ENCODE measurements around the gene LYSET. TPM values are rescaled to one million over a fixed set of nuclear protein-coding genes. Genes with fewer than 3 reads are reported as not detected.
"Not testable (repeated sequence)": the region's sequence is repeated elsewhere in the genome, so short reads cannot be mapped to it uniquely, and the experiment has no call there.

Gene LYSET
- total RNA-seq, 1 donor from 2014 or later = 24.4 TPM

DNA sequence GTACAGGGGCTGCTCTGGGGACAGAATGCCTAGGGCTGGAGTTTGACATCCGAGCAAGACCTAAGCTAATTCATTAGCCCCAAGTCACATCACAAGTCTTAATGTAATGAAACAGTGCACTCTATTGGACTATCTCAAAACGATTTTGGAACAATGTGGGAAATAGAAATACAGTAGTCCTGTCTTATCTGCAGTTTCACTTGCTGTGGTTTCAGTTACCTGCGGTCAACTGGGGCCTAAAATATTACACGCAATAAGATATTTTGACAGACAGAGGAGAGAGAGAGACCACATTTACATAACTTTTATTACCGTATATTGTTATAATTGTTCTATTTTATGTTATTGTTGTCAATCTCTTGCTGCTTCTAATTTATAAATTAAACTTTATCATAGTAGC, 21.6 kb upstream of the LYSET start:
- Histone ChIP-seq H3K36me3 (no peaks in the 10 kb centered on the region), H3K27ac (replicated peaks) (no peak overlapping the region), H3K9me3 (replicated peaks) (no peaks in the 10 kb centered on the region), H3K27me3 (ENCODE audit: low read depth) (no peaks in the 10 kb centered on the region), H3K4me3 (no peak overlapping the region), H3K4me1 (no peaks in the 10 kb centered on the region)
- TF ChIP-seq, protein P1, sequence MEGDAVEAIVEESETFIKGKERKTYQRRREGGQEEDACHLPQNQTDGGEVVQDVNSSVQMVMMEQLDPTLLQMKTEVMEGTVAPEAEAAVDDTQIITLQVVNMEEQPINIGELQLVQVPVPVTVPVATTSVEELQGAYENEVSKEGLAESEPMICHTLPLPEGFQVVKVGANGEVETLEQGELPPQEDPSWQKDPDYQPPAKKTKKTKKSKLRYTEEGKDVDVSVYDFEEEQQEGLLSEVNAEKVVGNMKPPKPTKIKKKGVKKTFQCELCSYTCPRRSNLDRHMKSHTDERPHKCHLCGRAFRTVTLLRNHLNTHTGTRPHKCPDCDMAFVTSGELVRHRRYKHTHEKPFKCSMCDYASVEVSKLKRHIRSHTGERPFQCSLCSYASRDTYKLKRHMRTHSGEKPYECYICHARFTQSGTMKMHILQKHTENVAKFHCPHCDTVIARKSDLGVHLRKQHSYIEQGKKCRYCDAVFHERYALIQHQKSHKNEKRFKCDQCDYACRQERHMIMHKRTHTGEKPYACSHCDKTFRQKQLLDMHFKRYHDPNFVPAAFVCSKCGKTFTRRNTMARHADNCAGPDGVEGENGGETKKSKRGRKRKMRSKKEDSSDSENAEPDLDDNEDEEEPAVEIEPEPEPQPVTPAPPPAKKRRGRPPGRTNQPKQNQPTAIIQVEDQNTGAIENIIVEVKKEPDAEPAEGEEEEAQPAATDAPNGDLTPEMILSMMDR (IDR thresholded peaks at IDR 0.05; ENCODE audit: borderline replicate concordance) = no peak
- intact Hi-C loops (cut with micrococcal nuclease) = no loop called here
- no peak for DNase-seq

DNA sequence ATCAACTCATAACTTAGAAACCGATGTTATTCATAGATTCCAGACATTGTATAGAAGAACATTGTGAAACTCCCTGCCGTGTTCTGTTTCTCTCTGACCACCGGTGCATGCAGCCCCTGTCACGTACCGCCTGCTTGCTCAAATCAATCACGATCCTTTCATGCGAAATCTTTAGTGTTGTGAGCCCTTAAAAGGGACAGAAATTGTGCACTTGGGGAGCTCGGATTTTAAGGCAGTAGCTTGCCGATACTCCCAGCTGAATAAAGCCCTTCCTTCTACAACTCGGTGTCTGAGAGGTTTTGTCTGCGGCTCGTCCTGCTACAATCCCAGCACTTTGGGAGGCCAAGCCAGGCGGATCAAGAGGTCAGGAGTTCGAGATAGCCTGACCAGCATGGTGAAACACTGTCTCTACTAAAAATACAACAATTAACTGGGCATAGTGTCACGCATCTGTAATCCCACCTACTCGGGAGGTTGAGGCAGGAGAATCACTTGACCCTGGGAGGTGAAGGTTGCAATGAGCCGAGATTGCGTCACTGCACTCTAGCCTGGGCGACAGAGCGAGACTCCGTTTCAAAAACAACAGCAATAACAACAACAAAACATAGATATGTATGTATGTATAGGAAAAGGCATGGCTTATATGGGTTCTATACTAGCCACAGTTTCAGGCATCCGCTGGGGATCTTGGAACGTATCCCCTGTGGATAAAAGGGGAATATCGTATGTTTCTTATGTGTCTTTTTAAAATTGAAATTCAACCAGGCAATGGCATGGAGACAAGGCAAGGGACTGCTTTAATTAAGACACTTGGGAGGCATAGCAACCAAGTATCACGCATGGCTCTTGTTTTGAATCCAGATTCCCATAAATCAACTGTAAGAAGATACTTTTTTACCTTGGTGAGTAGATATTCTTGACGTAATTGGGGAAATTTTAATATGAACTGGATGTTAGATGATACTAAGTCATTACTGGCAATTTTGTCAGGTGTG, 19.5 kb upstream of the LYSET start:
- DNase-seq; intact Hi-C loops (cut with micrococcal nuclease); H3K27ac ChIP-seq (replicated peaks); H3K9me3 ChIP-seq (replicated peaks); H3K4me3 ChIP-seq; H3K36me3 ChIP-seq; H3K4me1 ChIP-seq; H3K27me3 ChIP-seq (ENCODE audit: low read depth): not testable (repeated sequence)

DNA sequence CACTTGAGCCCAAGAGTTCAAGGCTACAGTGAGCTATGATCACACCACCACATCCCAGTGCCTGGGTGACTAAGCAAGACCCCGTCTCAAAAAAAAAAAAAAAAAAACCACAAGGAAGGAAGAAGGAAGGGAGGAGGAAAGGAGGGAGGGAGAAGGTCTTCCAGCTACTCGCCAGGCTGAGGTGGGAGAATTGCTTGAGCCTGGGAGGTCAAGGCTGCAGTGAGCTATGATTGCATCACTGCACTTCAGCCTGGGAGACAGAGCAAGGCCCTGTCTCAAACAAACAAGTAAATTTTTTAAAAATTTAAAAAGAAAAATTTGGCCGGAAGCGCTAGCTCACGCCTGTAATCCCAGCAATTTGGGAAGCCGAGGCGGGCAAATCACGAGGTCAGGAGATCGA, 16.5 kb upstream of the LYSET start:
- H3K27ac ChIP-seq (replicated peaks); intact Hi-C loops (cut with micrococcal nuclease); H3K4me1 ChIP-seq; DNase-seq; H3K9me3 ChIP-seq (replicated peaks); H3K36me3 ChIP-seq; H3K4me3 ChIP-seq: not testable (repeated sequence)
- peaks cover 12% of the 10 kb centered on the region for H3K27me3 ChIP-seq (ENCODE audit: low read depth)

DNA sequence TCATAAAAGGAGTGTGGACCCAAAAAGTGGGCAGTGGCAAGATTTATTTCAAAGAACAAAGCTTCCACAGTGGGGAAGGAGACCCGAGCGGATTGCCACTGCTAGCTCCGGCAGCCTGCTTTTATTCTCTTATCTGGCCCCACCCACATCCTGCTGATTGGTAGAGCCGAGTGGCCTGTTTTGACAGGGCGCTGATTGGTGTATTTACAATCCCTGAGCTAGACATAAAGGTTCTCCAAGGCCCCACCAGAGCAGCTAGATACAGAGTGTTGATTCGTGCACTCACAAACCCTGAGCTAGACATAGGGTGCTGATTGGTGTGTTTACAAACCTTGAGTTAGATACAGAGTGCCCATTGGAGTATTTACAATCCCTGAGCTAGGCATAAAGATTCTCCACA, 15.5 kb upstream of the LYSET start:
- H3K4me1 ChIP-seq = not testable (repeated sequence)

DNA sequence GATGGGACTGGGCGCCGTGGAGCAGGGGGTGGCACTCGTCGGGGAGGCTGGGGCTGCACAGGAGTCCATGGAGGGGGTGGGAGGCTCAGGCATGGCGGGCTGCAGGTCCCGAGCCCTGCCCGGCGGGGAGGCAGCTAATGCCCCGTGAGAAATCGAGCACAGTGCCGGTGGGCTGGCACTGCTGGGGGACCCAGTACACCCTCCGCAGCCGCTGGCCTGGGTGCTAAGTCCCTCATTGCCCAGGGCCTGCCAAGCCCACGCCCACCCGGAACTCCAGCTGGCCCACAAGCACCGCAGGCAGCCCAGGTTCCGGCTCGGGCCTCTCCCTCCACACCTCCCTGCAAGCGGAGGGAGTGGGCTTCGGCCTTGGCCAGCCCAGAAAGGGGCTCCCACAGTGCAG, 15.0 kb upstream of the LYSET start:
- H3K27ac ChIP-seq (replicated peaks); H3K4me3 ChIP-seq; H3K36me3 ChIP-seq; DNase-seq; H3K9me3 ChIP-seq (replicated peaks); intact Hi-C loops (cut with micrococcal nuclease); H3K4me1 ChIP-seq: not testable (repeated sequence)
- H3K27me3 ChIP-seq (ENCODE audit: low read depth) = peaks cover 18% of the 10 kb centered on the region

More for the DNA sequence above, 15.5 kb upstream of the LYSET start:
- H3K9me3 ChIP-seq (replicated peaks); H3K4me3 ChIP-seq; H3K36me3 ChIP-seq; H3K27ac ChIP-seq (replicated peaks); intact Hi-C loops (cut with micrococcal nuclease); DNase-seq: not testable (repeated sequence)
- H3K27me3 ChIP-seq (ENCODE audit: low read depth) = peaks cover 18% of the 10 kb centered on the region

DNA sequence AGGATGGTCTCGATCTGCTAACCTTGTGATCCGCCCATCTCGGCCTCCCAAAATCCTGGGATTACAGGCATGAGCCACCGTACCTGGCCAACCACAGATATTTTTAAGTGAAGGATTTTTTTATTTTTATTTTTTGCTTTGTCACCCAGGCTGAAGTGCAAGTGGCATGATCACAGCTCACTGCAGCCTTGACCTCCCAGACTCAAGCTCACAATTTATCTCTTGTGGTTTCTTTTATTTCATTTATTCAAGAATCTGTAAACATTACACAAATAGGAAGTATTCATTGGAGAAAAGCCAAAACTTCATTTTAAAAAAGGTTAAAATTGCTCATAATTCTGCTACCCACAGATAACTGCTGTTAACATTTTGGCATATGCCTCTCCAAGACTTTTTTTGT, 13.7 kb upstream of the LYSET start:
- Histone ChIP-seq H3K27ac (replicated peaks) (no peak overlapping the region), H3K27me3 (ENCODE audit: low read depth) (peaks cover 18% of the 10 kb centered on the region), H3K9me3 (replicated peaks) (no peaks in the 10 kb centered on the region), H3K4me3 (no peak overlapping the region), H3K36me3 (no peaks in the 10 kb centered on the region), H3K4me1 (no peaks in the 10 kb centered on the region)
- intact Hi-C loops (cut with micrococcal nuclease) = no loop called here
- DNase-seq = no peak
- TF ChIP-seq, protein P1 (IDR thresholded peaks at IDR 0.05; ENCODE audit: borderline replicate concordance) = no peak

DNA sequence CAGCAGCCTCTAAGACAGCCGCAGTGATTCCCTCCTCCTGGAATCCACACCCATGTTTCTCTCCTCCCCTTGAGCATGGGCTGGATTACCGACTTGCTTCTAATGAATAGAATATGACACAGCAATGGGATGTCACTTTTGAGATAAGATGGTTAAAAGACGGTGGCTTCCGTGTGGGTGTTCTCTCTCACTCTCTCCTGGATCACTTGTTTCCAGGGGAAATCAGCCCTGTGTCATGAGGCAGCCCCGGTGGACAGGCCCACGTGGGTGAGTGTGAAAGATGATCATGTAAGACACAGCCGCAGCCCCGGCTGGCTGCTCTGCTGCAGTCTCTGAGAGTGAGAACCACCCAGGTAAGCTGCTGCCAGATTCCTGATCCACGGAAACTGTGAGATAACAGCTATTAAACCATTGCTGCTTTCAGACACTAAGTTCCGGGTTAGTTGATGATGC, 11.1 kb upstream of the LYSET start:
- TF ChIP-seq, protein P1 (IDR thresholded peaks at IDR 0.05; ENCODE audit: borderline replicate concordance) = no peak
- no peak overlapping the region for H3K4me3 ChIP-seq
- no peaks in the 10 kb centered on the region for H3K4me1 ChIP-seq
- H3K27ac ChIP-seq (replicated peaks) = no peak overlapping the region
- no peaks in the 10 kb centered on the region for H3K36me3 ChIP-seq
- H3K9me3 ChIP-seq (replicated peaks) = no peaks in the 10 kb centered on the region
- peaks cover 18% of the 10 kb centered on the region for H3K27me3 ChIP-seq (ENCODE audit: low read depth)
- intact Hi-C loops (cut with micrococcal nuclease) = no loop called here
- no peak for DNase-seq

DNA sequence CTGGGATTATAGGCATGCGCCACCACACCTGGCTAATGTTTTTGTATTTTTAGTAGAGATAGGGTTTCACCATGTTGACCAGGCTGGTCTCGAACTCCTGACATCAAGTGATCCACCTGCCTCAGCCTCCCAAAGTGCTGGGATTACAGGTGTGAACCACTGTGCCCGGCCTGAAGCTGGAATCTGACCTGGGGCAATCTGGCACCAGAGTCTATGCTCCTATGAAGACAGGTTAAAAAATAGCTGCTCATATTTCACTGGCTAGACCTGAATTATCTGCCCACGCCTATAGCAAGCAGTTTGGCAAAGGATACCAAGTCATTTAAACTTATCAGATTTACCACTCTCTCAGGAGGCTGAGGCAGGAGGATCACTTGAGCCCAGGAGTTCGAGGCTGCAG, 10.4 kb upstream of the LYSET start:
- H3K27me3 ChIP-seq (ENCODE audit: low read depth) = peaks cover 18% of the 10 kb centered on the region
- H3K27ac ChIP-seq (replicated peaks); DNase-seq; H3K4me1 ChIP-seq; intact Hi-C loops (cut with micrococcal nuclease); H3K36me3 ChIP-seq; H3K4me3 ChIP-seq; H3K9me3 ChIP-seq (replicated peaks): not testable (repeated sequence)
